CD4-positive, alpha-beta memory T cell (primary cell): Measurements from ENCODE around the gene TNNI3. TPM values are rescaled to one million over a fixed set of nuclear protein-coding genes. Genes with fewer than 3 reads are reported as not detected.

ENCODE experiments used
- CTCF ChIA-PET: fragments of 350-600 bp; sonication (Branson Sonifier 250); formaldehyde crosslinking; loops from one replicate; lab custom pipeline; 2021; ENCODE audit warnings: inconsistent platforms; ENCODE audit not compliant: partially characterized antibody; lab: Charles Lee
- POLR2A ChIA-PET: fragments of 350-600 bp; sonication (Branson Sonifier 250); formaldehyde crosslinking; loops from one replicate; lab custom pipeline; 2021; ENCODE audit not compliant: partially characterized antibody; lab: Charles Lee
- DNase-seq, 5 donors: peaks; one replicate each; pipeline versions ENCODE4 v3.0.0 to v3.0.0-alpha.2; 2020 to 2022; ENCODE audit warnings: mixed read lengths in 1 of 5
- H3K27ac ChIP-seq: one replicate; pipeline ENCODE4 v1.7.0; 2013; ENCODE audit warnings: low read depth, low read length
- H3K27me3 ChIP-seq: 2 replicates; pipeline ENCODE4 v1.7.0; 2013; ENCODE audit warnings: mild to moderate bottlenecking, low read length, moderate library complexity; ENCODE audit not compliant: insufficient read depth
- H3K36me3 ChIP-seq: 2 replicates; pipeline ENCODE4 v1.7.0; 2013; ENCODE audit warnings: mild to moderate bottlenecking, low read length, moderate library complexity; ENCODE audit not compliant: insufficient read depth
- H3K4me1 ChIP-seq: 2 replicates; pipeline ENCODE4 v1.7.0; 2013; ENCODE audit warnings: mild to moderate bottlenecking, low read length, moderate library complexity; ENCODE audit not compliant: insufficient read depth
- H3K4me3 ChIP-seq, 2 donors: one replicate each; pipeline ENCODE4 v1.7.0; 2013; ENCODE audit warnings: low read length in 2 of 2, mild to moderate bottlenecking in 1 of 2
- H3K9me3 ChIP-seq, 2 donors: one replicate each; pipeline ENCODE4 v1.7.0; 2013; ENCODE audit warnings: low read length in 2 of 2, control low read depth in 1 of 2; ENCODE audit not compliant: control insufficient read depth in 1 of 2
- H3K27ac Mint-ChIP-seq, 7 donors: one replicate each; pipeline ENCODE4 v1.8.0; 2020 to 2021; ENCODE audit warnings: mixed read lengths in 7 of 7, mild to moderate bottlenecking in 6 of 7, inconsistent platforms in 3 of 7, moderate library complexity in 3 of 7
- H3K27me3 Mint-ChIP-seq, 2 donors: one replicate each; pipeline ENCODE4 v1.8.0; 2020 to 2021; ENCODE audit warnings: mixed read lengths in 2 of 2
- H3K36me3 Mint-ChIP-seq, 2 donors: one replicate each; pipeline ENCODE4 v1.8.0; 2020 to 2021; ENCODE audit warnings: mixed read lengths in 2 of 2, inconsistent platforms in 1 of 2, mild to moderate bottlenecking in 1 of 2
- H3K4me1 Mint-ChIP-seq, 4 donors: one replicate each; pipeline ENCODE4 v1.8.0; 2020 to 2021; ENCODE audit warnings: mixed read lengths in 4 of 4, mild to moderate bottlenecking in 1 of 4
- H3K4me3 Mint-ChIP-seq, 8 donors: one replicate each; pipeline ENCODE4 v1.8.0; 2020 to 2021; ENCODE audit warnings: mixed read lengths in 8 of 8, mild to moderate bottlenecking in 7 of 8, moderate library complexity in 6 of 8, inconsistent platforms in 3 of 8
- H3K9me3 Mint-ChIP-seq, 8 donors: one replicate each; pipeline ENCODE4 v1.8.0; 2020 to 2021; ENCODE audit warnings: mixed read lengths in 8 of 8, mild to moderate bottlenecking in 5 of 8, inconsistent platforms in 3 of 8, moderate library complexity in 1 of 8
- intact Hi-C: fragments of 100-400 bp; cut with micrococcal nuclease; formaldehyde crosslinking; loops from one replicate; pipeline ENCODE4 v1.15.1; 2023
- polyA plus RNA-seq, 2 donors: library from polyadenylated mRNA; unstranded; fragments of 300-500 nt; fragmentation: Illumina TruSeq; gene quantifications; one replicate each; pipeline ENCODE4 v1.2.3, GENCODE V29; 2021
- total RNA-seq, 2 experiments: library from RNA; stranded (reverse); gene quantifications; one replicate each; pipeline ENCODE4 v1.2.3, GENCODE V29; 2021

Gene TNNI3
- total and polyA plus RNA-seq, 4 experiments from 2014 or later: not detected

- Histone ChIP-seq H3K27ac (peak overlapping the region; percentile 46), H3K4me3 (peak overlapping the region; percentile 42 to 63), H3K36me3 (no peaks in the 10 kb centered on the region), H3K27me3 (peaks cover 50% of the 10 kb centered on the region), H3K4me1 (peaks cover 30% of the 10 kb centered on the region), H3K9me3 (no peaks in the 10 kb centered on the region)
- intact Hi-C loops: loop anchor here (1.0 to 2.0 kb wide), 4 partner anchors 62 to 297 kb away; partner anchors contain the start of genes PPP1R12C, PPP6R1, RPL28 and ZNF628
- H3K9me3 Mint-ChIP-seq: peaks cover 0 to 4% (median 2%) of the 10 kb centered on the region in 8 donors
- H3K27ac Mint-ChIP-seq: peak overlapping the region; percentile 87 to 99 (median 96)
- H3K4me3 Mint-ChIP-seq: peak overlapping the region; percentile 66 to 88 (median 83)
- CTCF ChIA-PET: interaction anchor here (0.7 kb wide), 1 partner anchor 69 kb away, joined by 3 read pairs; no protein-coding TSS in a partner anchor
- H3K27me3 Mint-ChIP-seq: peaks cover 45 to 61% of the 10 kb centered on the region in 2 donors
- DNase-seq: peak; percentile 94 to 98 (median 95)
- POLR2A ChIA-PET: interaction anchor here (0.7 kb wide), 1 partner anchor 34 kb away, joined by 3 read pairs; no protein-coding TSS in a partner anchor
- H3K4me1 Mint-ChIP-seq: peaks cover 12 to 37% (median 23%) of the 10 kb centered on the region in 4 donors
- peaks cover 0 to 3% of the 10 kb centered on the region in 2 donors for H3K36me3 Mint-ChIP-seq
Observed at GRCh38 chr19:55178781-55179599, 21.5 kb upstream of the TNNI3 start.

- H3K4me3 ChIP-seq: no peak overlapping the region
- peaks cover 38% of the 10 kb centered on the region for H3K4me1 ChIP-seq
- Mint-ChIP-seq H3K36me3 (peaks cover 0 to 3% of the 10 kb centered on the region in 2 donors), H3K27ac (peak overlapping the region in 1 of 7 donors; percentile 77), H3K9me3 (peaks cover 0 to 4% (median 2%) of the 10 kb centered on the region in 8 donors), H3K27me3 (peaks cover 54 to 64% of the 10 kb centered on the region in 2 donors), H3K4me1 (peaks cover 13 to 60% (median 31%) of the 10 kb centered on the region in 4 donors), H3K4me3 (peak overlapping the region in 2 of 8 donors; percentile 15 to 20)
- H3K9me3 ChIP-seq: no peaks in the 10 kb centered on the region
- intact Hi-C loops: no loop called here
- no peak overlapping the region for H3K27ac ChIP-seq
- POLR2A ChIA-PET: no interaction called here
- DNase-seq: no peak
- H3K36me3 ChIP-seq: no peaks in the 10 kb centered on the region
- CTCF ChIA-PET: interaction anchor here (2.2 kb wide), 1 partner anchor 16 kb away, joined by 10 read pairs; no protein-coding TSS in a partner anchor
- H3K27me3 ChIP-seq: peaks cover 43% of the 10 kb centered on the region
Observed at GRCh38 chr19:55176076-55176475, 18.5 kb upstream of the TNNI3 start.

- H3K9me3 ChIP-seq: no peaks in the 10 kb centered on the region
- CTCF ChIA-PET: interaction anchor here (2.2 kb wide), 1 partner anchor 15 kb away, joined by 10 read pairs; no protein-coding TSS in a partner anchor
- no peak overlapping the region for H3K4me3 ChIP-seq
- Mint-ChIP-seq H3K27me3 (peaks cover 53 to 64% of the 10 kb centered on the region in 2 donors), H3K4me3 (no peak overlapping the region), H3K9me3 (peaks cover 0 to 4% (median 2%) of the 10 kb centered on the region in 8 donors), H3K36me3 (peaks cover 0 to 3% of the 10 kb centered on the region in 2 donors), H3K27ac (peak overlapping the region in 3 of 7 donors; percentile 22 to 62 (median 28)), H3K4me1 (peaks cover 12 to 55% (median 27%) of the 10 kb centered on the region in 4 donors)
- POLR2A ChIA-PET: no interaction called here
- H3K27me3 ChIP-seq: peaks cover 39% of the 10 kb centered on the region
- no peak for DNase-seq
- no peak overlapping the region for H3K27ac ChIP-seq
- peaks cover 34% of the 10 kb centered on the region for H3K4me1 ChIP-seq
- intact Hi-C loops: no loop called here
- no peaks in the 10 kb centered on the region for H3K36me3 ChIP-seq
Observed at GRCh38 chr19:55175117-55175867, 17.8 kb upstream of the TNNI3 start.

GRCh38 chr19:55174425-55175116 is 17.0 kb upstream of the TNNI3 start:
- Histone ChIP-seq H3K4me1 (peaks cover 27% of the 10 kb centered on the region), H3K27ac (no peak overlapping the region), H3K27me3 (peaks cover 42% of the 10 kb centered on the region), H3K36me3 (no peaks in the 10 kb centered on the region), H3K9me3 (no peaks in the 10 kb centered on the region), H3K4me3 (peak overlapping the region in 1 of 2 donors; percentile 11)
- H3K27me3 Mint-ChIP-seq: peaks cover 54 to 63% of the 10 kb centered on the region in 2 donors
- ChIA-PET CTCF (interaction anchor here (2.2 kb wide), 1 partner anchor 15 kb away, joined by 10 read pairs; no protein-coding TSS in a partner anchor), POLR2A (no interaction called here)
- H3K27ac Mint-ChIP-seq: peak overlapping the region in 1 of 7 donors; percentile 70
- peaks cover 8 to 48% (median 23%) of the 10 kb centered on the region in 4 donors for H3K4me1 Mint-ChIP-seq
- peaks cover 0 to 3% (median 2%) of the 10 kb centered on the region in 8 donors for H3K9me3 Mint-ChIP-seq
- no peak for DNase-seq
- intact Hi-C loops: no loop called here
- peak overlapping the region in 5 of 8 donors; percentile 32 to 75 (median 65) for H3K4me3 Mint-ChIP-seq
- peaks cover 0 to 3% of the 10 kb centered on the region in 2 donors for H3K36me3 Mint-ChIP-seq

- POLR2A ChIA-PET: interaction anchor here (0.6 kb wide), 1 partner anchor 715 kb away, joined by 3 read pairs; no protein-coding TSS in a partner anchor
- H3K4me1 ChIP-seq: peaks cover 20% of the 10 kb centered on the region
- H3K36me3 ChIP-seq: no peaks in the 10 kb centered on the region
- no peaks in the 10 kb centered on the region for H3K36me3 Mint-ChIP-seq
- intact Hi-C loops: no loop called here
- H3K9me3 ChIP-seq: no peaks in the 10 kb centered on the region
- DNase-seq: no peak
- peak overlapping the region in 1 of 2 donors; percentile 11 for H3K4me3 ChIP-seq
- H3K27ac ChIP-seq: no peak overlapping the region
- peaks cover 55 to 64% of the 10 kb centered on the region in 2 donors for H3K27me3 Mint-ChIP-seq
- peaks cover 42% of the 10 kb centered on the region for H3K27me3 ChIP-seq
- peaks cover 0 to 2% (median 0%) of the 10 kb centered on the region in 8 donors for H3K9me3 Mint-ChIP-seq
- H3K4me1 Mint-ChIP-seq: peaks cover 5 to 40% (median 18%) of the 10 kb centered on the region in 4 donors
- CTCF ChIA-PET: interaction anchor here (2.2 kb wide), 1 partner anchor 14 kb away, joined by 10 read pairs; no protein-coding TSS in a partner anchor
- peak overlapping the region in 7 of 8 donors; percentile 52 to 75 (median 64) for H3K4me3 Mint-ChIP-seq
- H3K27ac Mint-ChIP-seq: no peak overlapping the region
Observed at GRCh38 chr19:55173714-55174409, 16.3 kb upstream of the TNNI3 start.

- CTCF ChIA-PET: no interaction called here
- Histone ChIP-seq H3K9me3 (no peaks in the 10 kb centered on the region), H3K36me3 (no peaks in the 10 kb centered on the region), H3K27ac (no peak overlapping the region), H3K27me3 (peaks cover 42% of the 10 kb centered on the region), H3K4me1 (peaks cover 15% of the 10 kb centered on the region), H3K4me3 (no peak overlapping the region)
- peaks cover 0 to 2% (median 0%) of the 10 kb centered on the region in 8 donors for H3K9me3 Mint-ChIP-seq
- POLR2A ChIA-PET: interaction anchor here (0.6 kb wide), 1 partner anchor 714 kb away, joined by 3 read pairs; no protein-coding TSS in a partner anchor
- no peaks in the 10 kb centered on the region for H3K36me3 Mint-ChIP-seq
- intact Hi-C loops: no loop called here
- H3K4me1 Mint-ChIP-seq: peaks cover 2 to 35% (median 14%) of the 10 kb centered on the region in 4 donors
- peak overlapping the region; percentile 43 to 75 (median 62) for H3K4me3 Mint-ChIP-seq
- peaks cover 53 to 61% of the 10 kb centered on the region in 2 donors for H3K27me3 Mint-ChIP-seq
- H3K27ac Mint-ChIP-seq: peak overlapping the region in 1 of 7 donors; percentile 19
- DNase-seq: no peak
Observed at GRCh38 chr19:55173186-55173713, 15.7 kb upstream of the TNNI3 start.
